IPS DF 6.9 (cell line): ENCODE results near the gene HBG2.

ENCODE experiments used
- DNase-seq: peaks from one replicate; pipeline ENCODE4 v3.0.0-alpha.2; 2013; ENCODE audit warnings: low read depth, low spot score
- H3K27ac ChIP-seq: one replicate; pipeline ENCODE4 v1.5.1; 2013; ENCODE audit warnings: low read length, control low read depth
- H3K27me3 ChIP-seq: 2 replicates; pipeline ENCODE4 v1.6.1; 2013; ENCODE audit warnings: mild to moderate bottlenecking, low read length; ENCODE audit not compliant: control insufficient read depth, insufficient read depth
- H3K36me3 ChIP-seq: 2 replicates; pipeline ENCODE4 v1.6.1; 2013; ENCODE audit warnings: low read length; ENCODE audit not compliant: control insufficient read depth, insufficient read depth
- H3K4me1 ChIP-seq: 2 replicates; pipeline ENCODE4 v1.6.1; 2013; ENCODE audit warnings: low read length; ENCODE audit not compliant: control insufficient read depth, insufficient read depth
- H3K4me3 ChIP-seq: 2 replicates; pipeline ENCODE4 v1.5.1; 2013; ENCODE audit warnings: mild to moderate bottlenecking, low read length
- H3K9me3 ChIP-seq: 2 replicates; pipeline ENCODE4 v1.6.1; 2013; ENCODE audit warnings: low read length, inconsistent platforms; ENCODE audit not compliant: control insufficient read depth, insufficient read depth
- WGBS: extraction: QIAGEN DNeasy Blood & Tissue Kit; methylation state at CpG from one replicate; pipeline ENCODE4 v1.1.7; 2013; ENCODE audit warnings: mixed read lengths, missing lambda C conversion rate; ENCODE audit not compliant: insufficient read length, insufficient coverage; 5-methylcytosine and 5-hydroxymethylcytosine counted together

HBG2 gene

GRCh38 chr11:5230266-5230665 lies 24.3 kb downstream of the HBG2 start:
- Histone ChIP-seq H3K27me3 (no peaks in the 10 kb centered on the region), H3K9me3 (no peaks in the 10 kb centered on the region), H3K36me3 (no peaks in the 10 kb centered on the region), H3K4me1 (no peaks in the 10 kb centered on the region), H3K27ac (no peak overlapping the region), H3K4me3 (no peak overlapping the region)
- WGBS: 100% methylated on average over 1 of the region's 1 CpG
- no peak for DNase-seq

GRCh38 chr11:5229796-5230195 lies 24.8 kb downstream of the HBG2 start:
- DNase-seq: no peak
- no peaks in the 10 kb centered on the region for H3K4me1 ChIP-seq
- H3K4me3 ChIP-seq: no peak overlapping the region
- no peaks in the 10 kb centered on the region for H3K9me3 ChIP-seq
- no peaks in the 10 kb centered on the region for H3K36me3 ChIP-seq
- no peak overlapping the region for H3K27ac ChIP-seq
- no peaks in the 10 kb centered on the region for H3K27me3 ChIP-seq
- no CpG with 5 or more reads among the region's 2 CpGs for WGBS

- H3K27ac ChIP-seq: no peak overlapping the region
- no peaks in the 10 kb centered on the region for H3K9me3 ChIP-seq
- no peaks in the 10 kb centered on the region for H3K36me3 ChIP-seq
- DNase-seq: no peak
- no peaks in the 10 kb centered on the region for H3K27me3 ChIP-seq
- no peak overlapping the region for H3K4me3 ChIP-seq
- H3K4me1 ChIP-seq: no peaks in the 10 kb centered on the region
- WGBS: no CpG with 5 or more reads among the region's 1 CpG
Measured at GRCh38 chr11:5229356-5229755, 25.2 kb downstream of the HBG2 start.

GRCh38 chr11:5228124-5228523 lies 26.5 kb downstream of the HBG2 start:
- Histone ChIP-seq H3K27ac (no peak overlapping the region), H3K27me3 (no peaks in the 10 kb centered on the region), H3K4me3 (no peak overlapping the region), H3K4me1 (no peaks in the 10 kb centered on the region), H3K9me3 (no peaks in the 10 kb centered on the region), H3K36me3 (no peaks in the 10 kb centered on the region)
- WGBS: 100% methylated on average over 2 of the region's 5 CpGs
- DNase-seq: no peak

- no peaks in the 10 kb centered on the region for H3K9me3 ChIP-seq
- no peak overlapping the region for H3K27ac ChIP-seq
- no peaks in the 10 kb centered on the region for H3K4me1 ChIP-seq
- H3K36me3 ChIP-seq: no peaks in the 10 kb centered on the region
- no peak for DNase-seq
- no peak overlapping the region for H3K4me3 ChIP-seq
- no peaks in the 10 kb centered on the region for H3K27me3 ChIP-seq
- WGBS: no CpG with 5 or more reads among the region's 1 CpG
Measured at GRCh38 chr11:5227681-5228080, 26.9 kb downstream of the HBG2 start.

- WGBS: no CpG with 5 or more reads among the region's 3 CpGs
- DNase-seq: no peak
- no peaks in the 10 kb centered on the region for H3K4me1 ChIP-seq
- H3K36me3 ChIP-seq: no peaks in the 10 kb centered on the region
- no peaks in the 10 kb centered on the region for H3K27me3 ChIP-seq
- H3K4me3 ChIP-seq: no peak within 1 kb of the TSS
- no peak within 1 kb of the TSS for H3K27ac ChIP-seq
- no peaks in the 10 kb centered on the region for H3K9me3 ChIP-seq
Measured at GRCh38 chr11:5226732-5227310, 27.8 kb downstream of the HBG2 start, which contains the start of gene HBB. HBB (minus strand) TSS chr11:5227071; CDS start chr11:5227021, 50 bp downstream.

- DNase-seq: no peak
- H3K27me3 ChIP-seq: no peaks in the 10 kb centered on the region
- H3K4me3 ChIP-seq: no peak overlapping the region
- WGBS: no CpG with 5 or more reads among the region's 2 CpGs
- H3K4me1 ChIP-seq: no peaks in the 10 kb centered on the region
- H3K27ac ChIP-seq: no peak overlapping the region
- no peaks in the 10 kb centered on the region for H3K36me3 ChIP-seq
- H3K9me3 ChIP-seq: no peaks in the 10 kb centered on the region
Measured at GRCh38 chr11:5225480-5225871, 29.1 kb downstream of the HBG2 start.

- DNase-seq: no peak
- no peaks in the 10 kb centered on the region for H3K4me1 ChIP-seq
- H3K27me3 ChIP-seq: no peaks in the 10 kb centered on the region
- H3K9me3 ChIP-seq: no peaks in the 10 kb centered on the region
- no CpG with 5 or more reads among the region's 6 CpGs for WGBS
- H3K27ac ChIP-seq: no peak overlapping the region
- no peak overlapping the region for H3K4me3 ChIP-seq
- H3K36me3 ChIP-seq: no peaks in the 10 kb centered on the region
Measured at GRCh38 chr11:5224538-5225479, 29.8 kb downstream of the HBG2 start.

- Histone ChIP-seq H3K9me3 (no peaks in the 10 kb centered on the region), H3K27ac (no peak overlapping the region), H3K36me3 (no peaks in the 10 kb centered on the region), H3K27me3 (no peaks in the 10 kb centered on the region), H3K4me3 (no peak overlapping the region), H3K4me1 (no peaks in the 10 kb centered on the region)
- no CpG with 5 or more reads among the region's 1 CpG for WGBS
- DNase-seq: no peak
Measured at GRCh38 chr11:5223686-5224085, 30.9 kb downstream of the HBG2 start.

GRCh38 chr11:5223146-5223545 lies 31.4 kb downstream of the HBG2 start:
- Histone ChIP-seq H3K27ac (no peak overlapping the region), H3K36me3 (no peaks in the 10 kb centered on the region), H3K4me1 (no peaks in the 10 kb centered on the region), H3K4me3 (no peak overlapping the region), H3K27me3 (no peaks in the 10 kb centered on the region), H3K9me3 (no peaks in the 10 kb centered on the region)
- DNase-seq: no peak
- WGBS: no CpG with 5 or more reads among the region's 6 CpGs
